ACC112 (cell line): ENCODE results near the gene PHETA1.
A peak's percentile ranks its signal among the peaks of the same experiment; 100 is the strongest.
"Not testable (repeated sequence)": the region's sequence is repeated elsewhere in the genome, so short reads cannot be mapped to it uniquely, and the experiment has no call there.

Experiments
- H2AFZ ChIP-seq: fragments of 200-600 bp; sonication (generic); one replicate; pipeline ENCODE4 v1.6.0; 2017; ENCODE audit warnings: antibody characterized with exemption, low read length; ENCODE audit not compliant: unreplicated experiment
- H3K27ac ChIP-seq: fragments of 200-600 bp; sonication (generic); 2 replicates; pipeline ENCODE4 v1.5.1; 2014; ENCODE audit warnings: low read depth, mild to moderate bottlenecking, antibody characterized with exemption, low read length, moderate library complexity
- H3K27me3 ChIP-seq: fragments of 200-600 bp; sonication (generic); 2 replicates; pipeline ENCODE4 v1.6.1; 2014; ENCODE audit warnings: mild to moderate bottlenecking, antibody characterized with exemption, low read length, moderate library complexity, mixed read lengths; ENCODE audit not compliant: insufficient read depth
- H3K36me3 ChIP-seq: fragments of 200-600 bp; sonication (generic); 2 replicates; pipeline ENCODE4 v1.6.1; 2016; ENCODE audit warnings: mild to moderate bottlenecking, antibody characterized with exemption, low read length, moderate library complexity, mixed read lengths; ENCODE audit not compliant: insufficient read depth
- H3K4me1 ChIP-seq: fragments of 200-600 bp; sonication (generic); one replicate; pipeline ENCODE4 v1.6.1; 2016; ENCODE audit warnings: low read length, mixed read lengths; ENCODE audit not compliant: insufficient read depth, unreplicated experiment, control insufficient read depth
- H3K4me3 ChIP-seq: fragments of 200-600 bp; sonication (generic); 2 replicates; pipeline ENCODE4 v1.5.1; 2014; ENCODE audit warnings: mild to moderate bottlenecking, low read depth, low read length
- H3K79me2 ChIP-seq: fragments of 200-600 bp; sonication (generic); one replicate; pipeline ENCODE4 v1.6.0; 2016; ENCODE audit warnings: low read length; ENCODE audit not compliant: control insufficient read depth, unreplicated experiment, insufficient read depth

PHETA1 gene

DNA sequence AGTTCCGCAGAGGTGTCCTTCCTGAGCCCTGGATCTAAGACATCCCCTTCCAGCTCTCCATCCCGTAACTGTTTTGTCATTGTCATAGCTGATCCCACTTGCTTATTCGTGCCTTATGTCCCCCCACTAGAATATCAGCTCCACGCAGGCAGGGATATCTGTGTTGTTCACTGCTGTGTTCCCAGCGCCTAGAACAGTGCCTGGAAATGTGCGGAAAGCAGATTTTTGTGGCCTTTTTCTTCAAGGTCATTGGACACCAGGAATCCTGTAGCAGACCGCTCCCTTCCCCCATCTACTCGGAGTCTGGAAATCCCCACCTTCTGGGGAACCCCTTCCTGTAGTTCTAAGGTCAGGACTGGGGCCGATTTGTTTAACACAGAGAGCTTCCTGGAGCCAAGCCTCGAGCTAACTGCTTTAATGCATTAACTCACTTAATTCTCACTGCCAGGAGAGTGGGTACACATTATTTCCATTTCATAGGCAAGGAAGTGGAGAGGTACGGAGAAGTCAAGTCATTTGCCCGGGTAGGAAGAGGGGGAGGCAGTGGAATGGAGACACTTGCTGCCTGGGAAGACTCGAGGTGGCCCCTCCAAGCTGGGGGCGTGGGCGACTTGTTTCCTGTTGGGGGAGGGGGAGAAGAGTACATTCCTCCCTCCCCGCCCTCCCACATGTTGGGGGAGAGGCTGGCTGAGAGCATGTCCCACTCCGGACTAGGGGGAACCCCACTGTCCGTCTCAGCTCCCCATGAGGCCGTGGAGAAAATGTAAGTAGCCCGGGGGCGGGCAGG, 35.7 kb upstream of the PHETA1 start:
- Histone ChIP-seq H3K27ac (peak overlapping the region; percentile 83), H2AFZ (no peak overlapping the region), H3K4me1 (peaks cover 42% of the 10 kb centered on the region)

DNA sequence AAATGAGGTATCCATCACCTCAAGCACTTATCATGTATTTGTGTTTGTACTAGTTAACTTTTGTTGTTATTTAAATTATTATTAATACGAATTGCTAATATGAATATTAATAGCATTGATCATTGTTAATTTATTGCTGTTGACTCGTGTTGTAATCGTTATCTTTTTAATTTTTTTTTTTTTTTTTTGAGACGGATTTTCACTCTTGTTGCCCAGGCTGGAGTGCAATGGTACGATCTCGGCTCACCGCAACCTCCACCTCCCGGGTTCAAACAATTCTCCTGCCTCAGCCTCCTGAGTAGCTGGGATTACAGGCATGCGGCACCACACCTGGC, 33.6 kb upstream of the PHETA1 start:
- H3K27me3 ChIP-seq, H3K36me3 ChIP-seq, H3K27ac ChIP-seq: not testable (repeated sequence)

More for the DNA sequence above, 35.7 kb upstream of the PHETA1 start:
- Histone ChIP-seq H3K4me3 (peak overlapping the region; percentile 96), H3K27me3 (no peaks in the 10 kb centered on the region), H3K36me3 (peaks cover 11% of the 10 kb centered on the region; the same call in 1 of the 2 replicates), H3K79me2 (peaks cover 39% of the 10 kb centered on the region)

DNA sequence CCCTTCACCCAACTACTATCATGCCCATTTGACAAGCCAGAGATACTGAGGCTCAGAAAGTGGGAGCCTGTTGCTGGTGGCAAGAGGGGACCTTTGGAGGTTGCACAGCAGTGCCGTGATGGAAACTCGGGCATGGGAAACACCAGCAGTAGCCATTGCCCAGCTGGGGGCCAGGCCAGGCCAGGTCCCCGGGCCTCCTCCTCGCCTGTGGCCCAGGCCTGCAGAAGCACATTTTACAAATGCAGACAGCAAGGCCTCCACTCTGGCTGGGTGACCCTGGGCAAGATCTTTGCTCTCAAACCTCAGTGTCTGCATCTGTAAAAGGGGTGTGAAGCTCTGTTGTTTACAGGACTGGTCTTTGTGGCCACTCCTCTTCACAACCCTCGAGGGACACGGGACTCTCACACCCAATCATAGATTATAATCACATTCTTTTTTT, 32.3 kb upstream of the PHETA1 start:
- H3K36me3 ChIP-seq, result no peaks in the 10 kb centered on the region
- H3K4me1 ChIP-seq, result peaks cover 44% of the 10 kb centered on the region
- peaks cover 5% of the 10 kb centered on the region for H3K79me2 ChIP-seq
- no peaks in the 10 kb centered on the region for H3K27me3 ChIP-seq
- H2AFZ ChIP-seq, result no peak overlapping the region
- no peak overlapping the region for H3K27ac ChIP-seq
- no peak overlapping the region for H3K4me3 ChIP-seq

More for the DNA sequence above, 33.6 kb upstream of the PHETA1 start:
- H3K4me1 ChIP-seq, result peaks cover 40% of the 10 kb centered on the region
- H3K79me2 ChIP-seq, result peaks cover 18% of the 10 kb centered on the region
- H3K4me3 ChIP-seq, H2AFZ ChIP-seq: not testable (repeated sequence)

DNA sequence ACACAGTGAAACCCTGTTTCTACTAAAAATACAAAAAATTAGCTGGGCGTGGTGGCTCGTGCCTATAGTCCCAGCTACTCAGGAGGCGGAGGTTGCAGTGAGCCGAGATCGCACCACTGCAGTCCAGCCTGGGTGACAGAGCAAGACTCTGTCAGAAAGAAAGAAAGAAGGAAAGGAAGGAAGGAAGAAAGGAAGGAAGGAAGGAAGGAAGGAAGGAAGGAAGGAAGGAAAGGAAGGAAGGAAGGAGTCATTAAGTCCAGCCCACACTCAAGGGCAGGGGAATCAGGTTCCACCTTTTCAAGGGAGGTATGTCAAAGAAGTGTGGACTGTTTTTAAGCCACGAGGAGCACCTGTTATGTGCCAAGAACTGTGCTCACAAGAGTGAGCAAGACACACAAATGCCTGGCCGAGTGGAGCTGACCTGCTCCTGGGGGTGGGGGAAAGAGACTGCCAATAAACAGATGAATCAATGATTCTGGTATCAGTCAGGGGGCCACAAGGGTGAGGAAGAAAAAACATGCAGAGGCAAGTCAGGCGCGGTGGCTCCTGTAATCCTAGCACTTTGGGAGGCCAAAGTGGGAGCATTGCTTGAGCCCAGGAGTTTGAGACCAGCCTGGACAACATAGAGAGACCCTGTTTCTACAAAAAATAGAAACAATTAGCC, 31.0 kb upstream of the PHETA1 start:
- H3K79me2 ChIP-seq, H2AFZ ChIP-seq, H3K36me3 ChIP-seq, H3K27me3 ChIP-seq, H3K4me3 ChIP-seq: not testable (repeated sequence)
- Histone ChIP-seq H3K27ac (peak overlapping the region; percentile 84), H3K4me1 (peaks cover 44% of the 10 kb centered on the region)

DNA sequence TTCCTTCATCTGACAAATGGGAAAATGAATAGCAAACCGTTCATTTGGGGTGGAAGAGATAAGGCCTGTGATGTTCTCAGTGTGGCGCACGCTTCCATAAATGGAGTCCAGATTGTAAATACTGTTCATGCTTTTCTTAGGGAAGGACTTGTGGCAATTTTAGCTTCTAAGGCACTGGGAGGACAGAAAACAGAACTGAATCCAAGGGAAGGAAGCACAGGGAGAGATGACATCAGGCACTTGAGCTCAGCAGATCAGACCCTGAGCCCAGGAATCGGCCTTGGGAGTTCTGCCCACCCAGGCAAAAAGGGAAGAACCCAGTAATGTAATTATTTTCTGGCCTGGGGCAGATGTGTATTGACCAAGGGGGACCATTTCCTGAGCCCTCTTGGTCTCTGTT, 29.6 kb upstream of the PHETA1 start:
- no peak overlapping the region for H2AFZ ChIP-seq
- no peaks in the 10 kb centered on the region for H3K27me3 ChIP-seq
- H3K36me3 ChIP-seq, result no peaks in the 10 kb centered on the region
- H3K27ac ChIP-seq, result peak overlapping the region; percentile 84
- no peaks in the 10 kb centered on the region for H3K79me2 ChIP-seq
- no peak overlapping the region for H3K4me3 ChIP-seq
- H3K4me1 ChIP-seq, result peaks cover 34% of the 10 kb centered on the region

DNA sequence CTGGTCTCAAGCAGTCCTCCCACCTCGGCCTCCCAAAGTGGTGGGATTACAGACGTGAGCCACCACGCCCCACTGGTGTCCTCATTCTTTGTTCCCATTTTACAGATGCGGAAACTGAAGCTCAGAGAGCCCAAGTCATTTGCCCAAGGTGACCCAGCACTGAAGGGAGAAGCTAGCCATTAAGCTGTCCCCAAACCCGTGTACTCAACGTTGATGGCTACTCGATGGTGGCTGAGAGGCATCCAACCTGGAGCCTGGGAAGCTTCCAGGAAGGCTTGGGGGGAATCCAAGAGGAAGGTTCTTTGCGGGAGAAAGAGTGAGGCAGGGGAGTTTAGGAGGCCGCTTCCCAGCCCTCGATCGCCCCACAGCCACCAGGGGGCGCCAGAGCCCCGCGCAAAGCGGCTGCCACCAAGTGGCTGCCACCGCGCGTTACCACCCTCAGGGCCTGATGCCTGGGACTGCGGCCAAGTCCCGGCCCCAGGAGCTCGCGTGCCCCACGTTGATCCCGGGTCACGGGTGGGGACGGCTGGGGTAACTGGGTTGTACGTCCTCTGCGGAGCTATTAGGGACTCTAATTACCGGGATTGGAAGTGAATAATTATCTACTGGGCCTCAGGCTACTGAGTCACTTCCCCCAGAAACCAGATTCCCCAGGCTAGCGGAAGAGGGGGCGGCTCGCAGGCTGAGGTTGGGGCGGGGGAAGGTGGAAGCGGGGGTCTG, 28.0 kb upstream of the PHETA1 start:
- H2AFZ ChIP-seq, result peak overlapping the region; percentile 70

DNA sequence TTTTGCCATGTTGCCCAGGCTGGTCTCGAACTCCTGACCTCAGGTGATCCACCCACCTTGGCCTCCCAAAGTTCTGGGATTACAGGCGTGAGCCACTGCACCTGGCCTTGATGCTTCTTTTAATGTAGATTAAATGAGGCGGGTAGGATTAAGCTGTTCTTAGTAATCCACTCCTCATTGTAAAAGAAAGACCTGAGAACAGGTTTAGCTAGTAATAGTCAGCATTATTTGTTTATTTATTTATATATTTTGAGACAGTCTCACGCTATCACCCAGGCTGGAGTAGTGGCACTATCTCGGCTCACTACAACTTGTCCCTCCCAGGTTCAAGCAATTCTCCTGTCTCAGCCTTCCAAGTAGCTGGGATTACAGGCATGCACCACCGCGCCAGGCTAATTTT, 27.4 kb upstream of the PHETA1 start:
- H3K27me3 ChIP-seq, H3K79me2 ChIP-seq, H3K4me3 ChIP-seq, H3K36me3 ChIP-seq, H2AFZ ChIP-seq: not testable (repeated sequence)
- H3K27ac ChIP-seq, result peak overlapping the region; percentile 84
- H3K4me1 ChIP-seq, result peaks cover 26% of the 10 kb centered on the region

More for the DNA sequence above, 28.0 kb upstream of the PHETA1 start:
- peaks cover 26% of the 10 kb centered on the region for H3K4me1 ChIP-seq
- no peaks in the 10 kb centered on the region for H3K79me2 ChIP-seq
- no peak overlapping the region for H3K4me3 ChIP-seq
- no peaks in the 10 kb centered on the region for H3K27me3 ChIP-seq
- peak overlapping the region; percentile 84 for H3K27ac ChIP-seq
- H3K36me3 ChIP-seq, result no peaks in the 10 kb centered on the region

DNA sequence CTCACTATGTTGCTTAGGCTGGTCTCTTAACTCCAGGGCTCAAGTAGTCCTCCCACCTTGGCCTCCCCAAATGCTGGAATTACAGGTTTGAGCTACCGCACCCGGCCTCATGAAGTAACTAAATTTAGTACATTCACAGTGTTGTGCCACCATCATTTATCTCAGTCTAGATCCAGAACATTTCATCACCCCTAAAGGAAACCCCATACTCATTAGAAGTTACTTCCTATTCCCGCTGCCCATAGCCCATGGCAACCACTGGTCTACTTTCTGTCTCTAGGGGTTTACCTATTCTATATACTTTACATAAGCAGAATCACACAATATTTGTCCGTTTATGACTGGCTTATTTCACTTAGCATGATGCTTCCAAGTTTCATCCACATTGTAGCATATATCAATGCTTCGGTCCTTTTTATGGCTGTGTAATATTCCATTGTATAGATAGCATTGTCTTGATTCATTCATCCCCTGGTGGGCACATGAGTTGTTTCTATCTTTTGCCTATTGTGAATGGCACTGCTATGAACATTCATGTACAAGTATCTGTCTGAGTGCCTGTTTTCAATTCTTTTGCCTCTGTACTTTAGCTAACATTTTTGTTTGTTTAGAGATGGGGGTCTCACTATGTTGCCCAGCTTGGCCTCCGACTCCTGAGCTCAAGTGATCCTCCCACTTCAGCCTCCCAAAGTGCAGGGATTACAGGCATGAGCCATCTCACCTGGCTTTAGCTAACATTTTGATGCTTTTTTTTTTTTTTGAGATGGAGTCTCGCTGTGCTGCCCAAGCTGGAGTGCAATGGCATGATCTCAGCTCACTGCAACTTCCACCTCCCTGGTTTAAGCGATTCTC, 26.7 kb upstream of the PHETA1 start:
- Histone ChIP-seq H3K27ac (no peak overlapping the region), H3K27me3 (no peaks in the 10 kb centered on the region), H2AFZ (no peak overlapping the region), H3K4me1 (peaks cover 26% of the 10 kb centered on the region), H3K79me2 (no peaks in the 10 kb centered on the region), H3K4me3 (no peak overlapping the region), H3K36me3 (no peaks in the 10 kb centered on the region)

DNA sequence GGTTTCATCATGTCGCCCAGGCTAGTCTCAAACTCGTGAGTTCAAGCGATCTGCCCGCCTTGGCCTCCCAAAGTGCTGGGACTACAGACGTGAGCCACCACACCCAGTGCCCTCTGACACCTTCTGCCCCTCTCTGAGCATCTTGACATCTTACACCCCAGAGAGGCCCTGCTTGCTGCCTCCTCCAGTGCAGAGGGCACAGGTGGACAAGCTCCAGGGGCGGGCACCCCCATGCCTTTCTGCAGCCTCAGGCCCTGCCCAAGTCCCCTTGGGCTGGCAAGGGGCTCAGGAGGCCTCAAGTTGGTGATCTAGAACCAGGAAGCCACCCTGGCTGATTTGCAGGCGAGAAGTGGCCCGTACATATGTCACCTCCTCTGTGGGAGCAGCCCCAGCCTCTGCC, 25.6 kb upstream of the PHETA1 start:
- Histone ChIP-seq H3K27ac (no peak overlapping the region), H3K27me3 (no peaks in the 10 kb centered on the region), H3K4me3 (no peak overlapping the region), H3K79me2 (no peaks in the 10 kb centered on the region), H2AFZ (no peak overlapping the region), H3K4me1 (peaks cover 20% of the 10 kb centered on the region), H3K36me3 (no peaks in the 10 kb centered on the region)

DNA sequence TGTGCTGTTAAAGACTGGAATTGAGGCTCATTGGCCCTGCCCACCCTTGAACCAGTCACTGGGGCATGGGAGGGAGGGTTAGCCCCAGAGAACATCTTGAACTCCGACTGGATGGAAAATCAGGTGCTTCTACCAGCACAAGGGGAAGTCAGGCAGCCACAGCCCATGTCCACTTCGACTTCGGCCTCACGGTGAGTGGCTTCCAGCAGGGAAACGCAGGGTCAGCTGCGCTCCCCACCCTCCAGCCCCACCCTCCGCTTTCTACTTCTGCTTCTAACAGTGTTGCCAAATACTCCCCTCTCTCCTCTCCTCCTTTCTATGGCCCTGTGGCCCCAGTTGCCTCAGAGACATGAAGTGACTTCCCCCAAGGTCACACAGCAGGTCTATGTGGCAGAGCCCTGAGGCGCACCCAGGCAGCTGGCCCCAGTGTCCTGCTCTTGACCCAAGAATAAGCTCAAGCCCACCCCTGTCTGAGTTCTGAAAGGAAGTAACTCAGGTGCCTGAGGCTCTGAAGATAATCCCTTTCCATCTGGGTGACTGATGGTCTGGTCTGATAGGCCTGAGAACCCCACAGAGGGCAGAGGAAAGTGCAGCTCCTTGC, 24.9 kb upstream of the PHETA1 start:
- no peaks in the 10 kb centered on the region for H3K27me3 ChIP-seq
- no peak overlapping the region for H3K4me3 ChIP-seq
- H3K4me1 ChIP-seq, result peaks cover 13% of the 10 kb centered on the region
- H3K27ac ChIP-seq, result no peak overlapping the region
- no peak overlapping the region for H2AFZ ChIP-seq
- H3K36me3 ChIP-seq, result no peaks in the 10 kb centered on the region
- no peaks in the 10 kb centered on the region for H3K79me2 ChIP-seq
